Vagina (tissue), 2 donors: ENCODE results near the gene ANKLE2. TPM values are rescaled to one million over a fixed set of nuclear protein-coding genes. Genes with fewer than 3 reads are reported as not detected.
"Not testable (repeated sequence)": the region's sequence is repeated elsewhere in the genome, so short reads cannot be mapped to it uniquely, and the experiment has no call there.

ENCODE experiments used
- DNase-seq, 2 donors: peaks; one replicate each; pipeline ENCODE4 v3.0.0-alpha.2; 2017; ENCODE audit errors: extremely low spot score in 2 of 2
- H3K27ac ChIP-seq: fragments of 200-600 bp; sonication (generic); one replicate; pipeline ENCODE4 v1.5.1; 2019
- H3K27me3 ChIP-seq: fragments of 200-600 bp; sonication (generic); one replicate; pipeline ENCODE4 v1.5.1; 2019
- H3K36me3 ChIP-seq, 2 donors: fragments of 200-600 bp; sonication (generic); one replicate each; pipeline ENCODE4 v1.5.1; 2017 to 2019
- H3K4me1 ChIP-seq: fragments of 200-600 bp; sonication (generic); one replicate; pipeline ENCODE4 v1.5.1; 2019
- H3K4me3 ChIP-seq, 2 donors: fragments of 200-600 bp; sonication (generic); 1 replicate in 1 of 2; 2 replicates in 1 of 2; pipeline ENCODE4 v1.5.1; 2016 to 2019
- H3K9me3 ChIP-seq: fragments of 200-600 bp; sonication (generic); one replicate; pipeline ENCODE4 v1.5.1; 2019
- CTCF ChIP-seq, 3 experiments: fragments of 450-650 bp in 2 of 3; fragments of 200-600 bp in 1 of 3; sonication (generic) in 1 of 3; IDR thresholded peaks; one replicate each; pipeline ENCODE4 v1.5.1; 2017 to 2019; ENCODE audit warnings: antibody characterized with exemption in 3 of 3, mild to moderate bottlenecking in 2 of 3, moderate library complexity in 2 of 3
- POLR2A ChIP-seq, 2 donors: fragments of 450-650 bp; IDR thresholded peaks; one replicate each; pipeline ENCODE4 v1.6.1; 2017; ENCODE audit warnings: antibody characterized with exemption in 2 of 2, mild to moderate bottlenecking in 2 of 2, moderate library complexity in 2 of 2
- POLR2AphosphoS5 ChIP-seq, 2 donors: sonication (generic); formaldehyde crosslinking; IDR thresholded peaks; one replicate each; pipeline ENCODE4 v1.9.0; 2017; ENCODE audit warnings: antibody characterized with exemption in 2 of 2, mild to moderate bottlenecking in 2 of 2, low read depth in 1 of 2; ENCODE audit not compliant: insufficient read depth in 1 of 2
- intact Hi-C: fragments of 100-400 bp; cut with DNase I; formaldehyde crosslinking; loops from one replicate; pipeline ENCODE4 v1.15.1; 2023
- total RNA-seq: library from RNA; depleted of rRNA; stranded (reverse); fragments of >200 nt; gene quantifications from one replicate; pipeline ENCODE4 v1.2.3, GENCODE V29; 2016

Gene ANKLE2
- total RNA-seq, 1 donor from 2014 or later, result 63.1 TPM

GRCh38 chr12:132795847-132796246 lies 34.2 kb upstream of the ANKLE2 start:
- no peak overlapping the region for H3K27ac ChIP-seq
- no peak for TF ChIP-seq CTCF (IDR thresholded peaks at IDR 0.05)
- TF ChIP-seq POLR2AphosphoS5 (IDR thresholded peaks at IDR 0.05; ENCODE audit: insufficient read depth in 1 of 2, low read depth in 1 of 2), result no peak
- TF ChIP-seq POLR2A (IDR thresholded peaks at IDR 0.05), result no peak

GRCh38 chr12:132791940-132792339 lies 30.3 kb upstream of the ANKLE2 start:
- H3K9me3 ChIP-seq, DNase-seq, intact Hi-C loops, H3K4me1 ChIP-seq, H3K27me3 ChIP-seq, H3K27ac ChIP-seq, H3K4me3 ChIP-seq: not testable (repeated sequence)
- peaks cover 0 to 76% of the 10 kb centered on the region in 2 donors for H3K36me3 ChIP-seq

More at GRCh38 chr12:132795847-132796246, 34.2 kb upstream of the ANKLE2 start:
- H3K4me1 ChIP-seq, result no peaks in the 10 kb centered on the region
- H3K9me3 ChIP-seq, result no peaks in the 10 kb centered on the region
- no peak for DNase-seq
- peaks cover 4 to 79% of the 10 kb centered on the region in 2 donors for H3K36me3 ChIP-seq
- no peaks in the 10 kb centered on the region for H3K27me3 ChIP-seq
- intact Hi-C loops, result no loop called here
- H3K4me3 ChIP-seq, result no peak overlapping the region

- H3K27me3 ChIP-seq, result no peaks in the 10 kb centered on the region
- TF ChIP-seq POLR2AphosphoS5 (IDR thresholded peaks at IDR 0.05; ENCODE audit: insufficient read depth in 1 of 2, low read depth in 1 of 2) (no peak), CTCF (IDR thresholded peaks at IDR 0.05) (no peak), POLR2A (IDR thresholded peaks at IDR 0.05) (no peak)
- H3K36me3 ChIP-seq, result peaks cover 0 to 75% of the 10 kb centered on the region in 2 donors
- intact Hi-C loops, result no loop called here
- H3K4me3 ChIP-seq, result no peak overlapping the region
- H3K4me1 ChIP-seq, result no peaks in the 10 kb centered on the region
- DNase-seq, result no peak
- H3K27ac ChIP-seq, result no peak overlapping the region
- H3K9me3 ChIP-seq, result no peaks in the 10 kb centered on the region
Measured at GRCh38 chr12:132789099-132789471, 27.5 kb upstream of the ANKLE2 start.

- intact Hi-C loops, result no loop called here
- no peak for DNase-seq
- no peaks in the 10 kb centered on the region for H3K9me3 ChIP-seq
- H3K4me3 ChIP-seq, result no peak overlapping the region
- TF ChIP-seq POLR2AphosphoS5 (IDR thresholded peaks at IDR 0.05; ENCODE audit: insufficient read depth in 1 of 2, low read depth in 1 of 2) (no peak), CTCF (IDR thresholded peaks at IDR 0.05) (no peak), POLR2A (IDR thresholded peaks at IDR 0.05) (no peak)
- H3K27ac ChIP-seq, result no peak overlapping the region
- no peaks in the 10 kb centered on the region for H3K4me1 ChIP-seq
- no peaks in the 10 kb centered on the region for H3K27me3 ChIP-seq
- peaks cover 0 to 75% of the 10 kb centered on the region in 2 donors for H3K36me3 ChIP-seq
Measured at GRCh38 chr12:132788375-132789098, 26.9 kb upstream of the ANKLE2 start.

- Histone ChIP-seq H3K9me3 (no peaks in the 10 kb centered on the region), H3K4me3 (no peak overlapping the region), H3K4me1 (no peaks in the 10 kb centered on the region), H3K27ac (no peak overlapping the region), H3K27me3 (no peaks in the 10 kb centered on the region), H3K36me3 (peaks cover 0 to 81% of the 10 kb centered on the region in 2 donors)
- TF ChIP-seq POLR2A (IDR thresholded peaks at IDR 0.05) (no peak), CTCF (IDR thresholded peaks at IDR 0.05) (no peak), POLR2AphosphoS5 (IDR thresholded peaks at IDR 0.05; ENCODE audit: insufficient read depth in 1 of 2, low read depth in 1 of 2) (no peak)
- DNase-seq, result no peak
- intact Hi-C loops, result no loop called here
Measured at GRCh38 chr12:132787877-132788276, 26.2 kb upstream of the ANKLE2 start.
